Osteoblast (primary cell): ENCODE measurements around the gene LPGAT1. TPM values are rescaled to one million over a fixed set of nuclear protein-coding genes. Genes with fewer than 3 reads are reported as not detected.

ENCODE experiments used
- DNase-seq: peaks from one replicate; pipeline ENCODE4 v3.0.0; 2011; ENCODE audit warnings: low spot score, mixed read lengths; ENCODE audit not compliant: insufficient read length; ENCODE audit errors: missing footprints
- H2AFZ ChIP-seq: 2 replicates; pipeline ENCODE4 v1.6.0; 2011; ENCODE audit warnings: mild to moderate bottlenecking, low read length
- H3K27ac ChIP-seq: 2 replicates; pipeline ENCODE4 v1.5.1; 2011; ENCODE audit warnings: mild to moderate bottlenecking, low read depth, low read length, moderate library complexity
- H3K27me3 ChIP-seq: 2 replicates; pipeline ENCODE4 v1.6.0; 2012; ENCODE audit warnings: mild to moderate bottlenecking, control low read depth, inconsistent platforms, low read length, moderate library complexity; ENCODE audit not compliant: insufficient read depth
- H3K36me3 ChIP-seq: 2 replicates; pipeline ENCODE4 v1.5.1; 2011; ENCODE audit warnings: mild to moderate bottlenecking, low read length, control low read depth, moderate library complexity; ENCODE audit not compliant: insufficient read depth
- H3K4me1 ChIP-seq: 2 replicates; pipeline ENCODE4 v1.5.1; 2011; ENCODE audit warnings: mild to moderate bottlenecking, low read length, control low read depth, moderate library complexity; ENCODE audit not compliant: insufficient read depth
- H3K4me2 ChIP-seq: 2 replicates; pipeline ENCODE4 v1.6.0; 2011; ENCODE audit warnings: mild to moderate bottlenecking, low read length; ENCODE audit not compliant: insufficient read depth
- H3K4me3 ChIP-seq: fragments of 200-600 bp; sonication (generic); 3 replicates; pipeline ENCODE4 v1.5.1; 2012; ENCODE audit warnings: mild to moderate bottlenecking, low read length, inconsistent platforms; ENCODE audit not compliant: insufficient read depth
- H3K79me2 ChIP-seq: 2 replicates; pipeline ENCODE4 v1.6.0; 2012; ENCODE audit warnings: mild to moderate bottlenecking, low read length, control low read depth, inconsistent platforms; ENCODE audit not compliant: insufficient read depth
- H3K9me3 ChIP-seq: 2 replicates; pipeline ENCODE4 v1.5.1; 2011; ENCODE audit warnings: low read depth, low read length, control low read depth
- H4K20me1 ChIP-seq: 2 replicates; pipeline ENCODE4 v1.6.0; 2012; ENCODE audit warnings: mild to moderate bottlenecking, low read length, control low read depth; ENCODE audit not compliant: insufficient read depth
- CTCF ChIP-seq: IDR thresholded peaks from 2 replicates; pipeline ENCODE4 v1.5.1; 2011; ENCODE audit warnings: mild to moderate bottlenecking, low read depth, low read length, moderate library complexity; ENCODE audit errors: extremely low read depth
- total RNA-seq: library from RNA; depleted of rRNA; stranded (reverse); fragments of >200 nt; gene quantifications from 2 replicates; pipeline ENCODE4 v1.2.3, GENCODE V29; 2012

LPGAT1 gene
- total RNA-seq, 1 donor: 43.4 TPM

GRCh38 chr1:211831558-211832323 is 1.2 kb upstream of the LPGAT1 start:
- TF ChIP-seq CTCF: no peak
- peak overlapping the region; percentile 87 for H3K4me2 ChIP-seq
- H3K9me3 ChIP-seq: no peaks in the 10 kb centered on the region
- H3K36me3 ChIP-seq: no peaks in the 10 kb centered on the region
- no peak overlapping the region for H2AFZ ChIP-seq
- H3K79me2 ChIP-seq: peaks cover 10% of the 10 kb centered on the region
- H3K27me3 ChIP-seq: no peaks in the 10 kb centered on the region
- DNase-seq: no peak
- no peak overlapping the region for H3K27ac ChIP-seq
- no peaks in the 10 kb centered on the region for H4K20me1 ChIP-seq
- no peak overlapping the region for H3K4me3 ChIP-seq
- peaks cover 5% of the 10 kb centered on the region for H3K4me1 ChIP-seq

- Histone ChIP-seq H3K4me1 (peaks cover 9% of the 10 kb centered on the region), H3K36me3 (no peaks in the 10 kb centered on the region), H3K4me2 (peak overlapping the region; percentile 87), H2AFZ (peak overlapping the region; percentile 85), H3K27me3 (no peaks in the 10 kb centered on the region), H3K4me3 (peak overlapping the region; percentile 85), H3K79me2 (peaks cover 12% of the 10 kb centered on the region), H3K27ac (peak overlapping the region; percentile 29), H4K20me1 (no peaks in the 10 kb centered on the region), H3K9me3 (no peaks in the 10 kb centered on the region)
- no peak for DNase-seq
- TF ChIP-seq CTCF: no peak
These were observed 572 bp downstream of the LPGAT1 start for GRCh38 chr1:211830055-211830327.

GRCh38 chr1:211829343-211830054 is 1.1 kb downstream of the LPGAT1 start:
- Histone ChIP-seq H4K20me1 (no peaks in the 10 kb centered on the region), H3K27ac (peak overlapping the region; percentile 29)
- DNase-seq: no peak

More at GRCh38 chr1:211829343-211830054, 1.1 kb downstream of the LPGAT1 start:
- H3K4me3 ChIP-seq: peak overlapping the region; percentile 85
- H3K27me3 ChIP-seq: no peaks in the 10 kb centered on the region
- H3K79me2 ChIP-seq: peaks cover 15% of the 10 kb centered on the region
- H3K4me1 ChIP-seq: peaks cover 9% of the 10 kb centered on the region
- no peaks in the 10 kb centered on the region for H3K36me3 ChIP-seq
- peak overlapping the region; percentile 85 for H2AFZ ChIP-seq
- no peak for TF ChIP-seq CTCF
- H3K4me2 ChIP-seq: peak overlapping the region; percentile 87
- no peaks in the 10 kb centered on the region for H3K9me3 ChIP-seq
